T-helper 22 cell (primary cell): ENCODE data around the gene RITA1.
A peak's percentile ranks its signal among the peaks of the same experiment; 100 is the strongest.
"Not testable (repeated sequence)": the region's sequence is repeated elsewhere in the genome, so short reads cannot be mapped to it uniquely, and the experiment has no call there.

Experiments
- DNase-seq: peaks from one replicate; pipeline ENCODE4 v3.0.0-alpha.2; 2020; ENCODE audit warnings: low read depth

Gene RITA1, protein sequence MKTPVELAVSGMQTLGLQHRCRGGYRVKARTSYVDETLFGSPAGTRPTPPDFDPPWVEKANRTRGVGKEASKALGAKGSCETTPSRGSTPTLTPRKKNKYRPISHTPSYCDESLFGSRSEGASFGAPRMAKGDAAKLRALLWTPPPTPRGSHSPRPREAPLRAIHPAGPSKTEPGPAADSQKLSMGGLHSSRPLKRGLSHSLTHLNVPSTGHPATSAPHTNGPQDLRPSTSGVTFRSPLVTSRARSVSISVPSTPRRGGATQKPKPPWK

DNA sequence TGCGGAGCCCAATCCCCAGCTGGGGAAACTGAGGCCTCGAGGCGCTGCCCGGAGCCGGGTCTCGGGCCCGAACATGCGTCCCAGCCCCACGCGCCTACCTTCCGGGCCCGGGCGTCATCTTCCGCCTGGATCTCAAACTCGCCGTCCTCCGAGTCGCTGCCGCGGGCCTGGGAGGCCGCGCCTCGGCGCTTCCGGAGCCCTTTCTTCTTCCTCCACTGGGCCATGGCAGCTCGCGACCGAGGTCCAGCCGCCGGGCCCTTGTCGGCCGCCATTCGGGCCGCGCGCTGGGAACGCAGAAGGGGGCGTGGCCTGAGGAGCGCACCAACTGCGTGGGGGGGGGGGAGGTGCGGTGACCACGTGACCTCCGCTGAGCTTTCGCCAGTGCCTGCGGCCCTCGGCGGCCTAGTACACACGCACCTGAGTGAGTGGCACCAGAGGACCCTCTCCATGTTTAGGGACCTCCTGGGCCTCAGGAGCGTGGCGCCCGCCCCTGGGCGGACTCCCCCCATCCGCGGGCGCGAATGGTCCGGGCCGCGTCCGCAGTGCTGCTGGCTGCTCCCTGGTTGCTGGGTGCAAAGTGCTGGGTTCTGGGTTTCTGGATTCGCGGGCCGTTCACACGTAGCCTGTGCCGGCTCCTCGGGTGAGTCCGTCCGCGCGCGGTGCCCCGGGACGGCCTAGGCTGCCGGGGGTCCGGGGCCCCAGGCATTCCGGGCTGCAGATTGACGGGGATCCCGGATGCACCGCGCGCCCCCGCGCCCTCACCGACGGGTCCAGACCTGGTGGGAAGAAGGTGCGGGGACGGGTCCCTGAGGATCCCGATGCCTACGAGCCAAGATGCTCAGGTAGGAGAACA is at the start of gene RITA1, which contains the start of gene DDX54:
Gene RITA1, plus strand, starts transcription at position 542 of the 853 bp plus-strand sequence. CDS start 1,026 bp downstream, outside the sequence.
Gene DDX54, minus strand, starts transcription at position 299 of the 853 bp plus-strand sequence. Its CDS starts 27 bp downstream, at position 272.
- DNase-seq, result peak; percentile 68

GRCh38 chr12:113136128-113136989 is 49.2 kb upstream of the RITA1 start:
- peak; percentile 33 for DNase-seq

DNA sequence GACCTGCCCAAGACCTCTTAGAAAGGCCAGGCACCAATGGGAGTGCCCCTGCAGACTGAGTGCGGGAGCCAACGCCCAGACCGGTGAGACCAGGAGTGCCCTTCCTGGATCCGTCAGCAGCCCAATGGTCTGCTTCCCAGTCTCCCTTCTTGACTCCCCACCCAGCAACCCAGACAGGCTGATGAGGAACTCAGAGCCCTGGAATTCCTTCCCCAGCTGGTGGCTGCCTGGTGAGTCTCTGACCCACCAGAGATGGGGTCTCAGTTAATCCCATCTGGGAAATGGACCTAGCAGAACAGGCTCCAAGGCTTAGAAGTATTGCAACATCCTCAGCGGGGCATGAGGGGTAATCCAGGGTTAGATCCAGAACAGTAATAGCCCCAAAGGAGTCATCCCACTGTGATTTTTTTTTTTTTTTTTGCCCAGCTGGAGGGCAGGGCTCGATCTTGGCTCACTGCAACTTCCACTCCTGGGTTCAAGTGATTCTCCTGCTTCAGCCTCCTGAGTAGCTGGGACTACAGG is 48.5 kb upstream of the RITA1 start:
- no peak for DNase-seq

- DNase-seq, result no peak
These were observed 47.4 kb upstream of the RITA1 start for GRCh38 chr12:113137861-113138783.

GRCh38 chr12:113138826-113139225 is 46.7 kb upstream of the RITA1 start:
- DNase-seq, result no peak

DNA sequence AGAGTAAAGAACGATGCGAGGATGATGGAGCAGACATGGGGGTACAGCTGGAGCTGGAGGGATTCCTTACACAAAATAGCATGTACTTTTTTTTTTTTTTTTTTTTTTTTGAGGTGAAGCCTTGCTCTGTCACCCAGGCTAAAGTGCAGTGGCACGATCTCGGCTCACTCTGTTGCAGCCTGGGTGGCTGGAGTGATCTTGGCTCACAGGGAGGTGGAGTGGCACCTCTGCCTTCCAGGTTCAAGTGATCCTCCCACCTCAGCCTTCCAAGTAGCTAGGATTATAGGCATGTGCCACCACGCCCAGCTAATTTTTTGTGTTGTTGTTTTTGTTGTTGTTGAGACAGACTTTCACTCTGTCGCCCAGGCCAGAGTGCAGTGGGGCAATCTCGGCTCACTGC is 44.8 kb upstream of the RITA1 start:
- no peak for DNase-seq

DNA sequence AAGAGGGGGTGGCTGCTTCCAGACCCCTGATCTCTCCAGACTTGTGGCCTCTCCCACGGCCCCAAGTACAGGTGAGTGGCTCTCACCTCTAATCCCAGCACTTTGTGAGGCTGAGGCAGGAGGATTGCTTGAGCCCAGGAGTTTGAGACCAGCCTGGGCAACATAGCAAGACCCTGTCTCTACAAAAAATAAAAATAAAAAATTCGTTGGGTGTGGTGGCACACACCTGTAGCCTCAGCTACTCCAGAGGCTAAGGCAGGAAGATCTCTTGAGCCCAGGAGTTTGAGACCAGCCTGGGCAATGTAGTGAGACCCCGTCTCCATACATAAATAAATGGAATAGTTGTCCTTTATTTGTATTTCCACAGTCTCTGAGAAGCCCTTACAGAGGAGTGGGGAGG is 43.8 kb upstream of the RITA1 start:
- DNase-seq, result not testable (repeated sequence)

- DNase-seq, result no peak
These were observed 43.2 kb upstream of the RITA1 start for GRCh38 chr12:113142173-113142885.

DNA sequence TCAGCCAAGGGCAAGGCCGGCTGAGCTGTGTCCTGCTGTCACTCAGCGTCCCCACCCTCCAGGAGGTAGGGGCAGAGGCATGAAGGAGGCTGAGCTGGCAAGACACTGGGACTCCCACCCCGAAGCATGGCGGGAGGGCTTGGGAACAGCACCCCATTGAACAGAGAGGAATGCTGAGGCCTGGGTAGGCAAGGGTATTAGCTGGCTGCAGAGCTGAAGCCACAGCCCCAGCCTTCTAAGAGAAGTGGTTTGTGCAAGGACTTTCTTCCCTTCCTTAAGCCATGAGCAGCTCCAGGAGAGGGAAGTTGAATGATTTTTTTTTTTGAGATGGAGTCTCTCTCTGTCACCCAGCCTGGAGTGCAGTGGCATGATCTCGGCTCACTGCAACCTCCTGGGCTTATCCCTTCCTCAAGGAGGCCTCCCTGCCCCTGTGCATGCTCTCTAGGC is 42.6 kb upstream of the RITA1 start:
- no peak for DNase-seq

GRCh38 chr12:113143959-113144358 is 41.6 kb upstream of the RITA1 start:
- no peak for DNase-seq

GRCh38 chr12:113144806-113145205 is 40.7 kb upstream of the RITA1 start:
- no peak for DNase-seq

DNA sequence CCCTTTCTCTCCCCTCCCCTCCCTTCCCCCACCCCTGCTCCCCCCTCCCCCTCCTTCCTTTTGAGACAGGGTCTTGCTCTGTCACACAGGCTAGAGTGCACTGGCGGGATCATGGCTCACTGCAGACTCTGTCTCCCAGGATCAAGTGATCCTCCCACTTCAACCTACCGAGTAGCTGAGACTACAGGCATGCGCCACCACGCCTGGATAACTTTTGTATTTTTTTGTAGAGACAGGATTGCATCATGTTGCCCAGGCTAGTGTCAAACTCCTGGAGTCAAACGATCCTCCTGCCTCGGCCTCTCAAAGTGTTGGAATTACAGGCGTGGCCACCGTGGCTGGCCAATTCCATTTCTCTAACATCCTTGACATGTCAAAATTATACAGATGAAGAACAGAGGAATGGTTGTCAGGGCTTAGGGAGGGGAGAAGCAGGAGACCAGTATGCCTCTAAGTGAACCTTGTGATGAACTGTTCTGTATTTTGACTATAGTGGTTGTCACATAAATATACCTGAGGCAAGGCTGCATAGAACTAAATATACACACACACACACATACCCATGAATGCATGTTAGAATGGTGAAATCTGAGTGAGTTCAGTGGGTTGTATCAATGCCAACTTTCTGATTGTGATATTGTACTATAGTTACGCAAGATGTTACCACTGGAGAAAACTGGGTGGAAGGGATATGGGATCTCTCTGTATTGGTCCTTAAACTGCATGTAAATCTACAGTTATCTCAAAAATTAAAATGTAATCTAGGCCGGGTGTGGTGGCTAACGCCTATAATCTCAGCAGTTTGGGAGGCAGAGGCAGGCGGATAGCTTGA is 39.6 kb upstream of the RITA1 start:
- no peak for DNase-seq

GRCh38 chr12:113146999-113147398 is 38.5 kb upstream of the RITA1 start:
- no peak for DNase-seq

GRCh38 chr12:113149361-113150150 is 36.0 kb upstream of the RITA1 start, which contains the start of gene CFAP73:
Gene CFAP73, plus strand, starts transcription at chr12:113149724. Its CDS starts 134 bp downstream, at chr12:113149858.
- DNase-seq, result no peak

DNA sequence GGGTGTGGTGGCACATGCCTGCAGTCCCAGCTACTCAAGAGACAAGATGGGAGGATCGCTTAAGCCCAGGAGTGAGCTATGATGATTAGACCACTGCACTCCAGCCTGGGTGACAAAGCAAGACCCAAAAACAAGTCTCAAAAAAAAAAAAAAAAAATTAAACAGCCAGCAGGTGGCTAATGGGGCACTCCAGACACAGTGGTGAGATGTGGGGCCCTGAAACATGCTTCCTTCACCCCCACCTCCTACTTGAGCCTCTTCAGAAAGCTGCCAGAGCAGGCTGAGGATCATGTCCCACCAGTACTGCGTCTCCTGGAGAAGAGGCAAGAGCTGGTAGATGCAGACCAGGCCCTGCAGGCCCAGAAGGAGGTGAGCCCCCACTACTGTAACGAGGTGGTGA is 33.9 kb upstream of the RITA1 start:
- DNase-seq, result no peak

DNA sequence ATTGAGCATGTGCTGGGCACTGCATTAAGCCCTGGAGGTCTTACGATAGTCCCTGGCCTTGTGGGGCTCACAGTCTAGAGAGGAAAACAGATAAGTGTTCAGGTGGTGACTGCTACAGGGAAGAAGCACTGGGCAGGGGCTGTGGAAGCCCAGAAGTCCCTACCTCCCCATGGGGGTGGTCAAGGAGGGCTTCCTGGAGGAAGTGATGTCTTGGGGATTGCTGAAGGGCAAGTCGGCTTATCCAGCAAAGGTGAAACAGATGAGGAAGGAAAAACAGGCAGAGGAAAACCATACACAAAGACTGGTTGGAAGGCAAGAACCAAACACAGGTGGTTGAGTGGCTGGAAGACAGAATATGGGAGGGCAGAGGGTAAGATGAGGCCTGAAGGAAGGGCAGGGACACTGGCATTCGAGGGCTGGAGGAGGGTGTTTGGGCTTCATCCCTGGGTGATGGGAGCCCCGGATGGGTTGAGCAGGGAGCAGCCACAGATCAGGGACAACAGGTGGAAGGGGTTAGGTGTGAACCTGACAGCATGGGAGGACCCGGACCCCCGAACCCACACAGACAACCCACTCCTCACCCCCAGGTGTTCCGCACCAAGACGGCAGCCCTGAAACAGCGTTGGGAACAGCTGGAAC is 33.2 kb upstream of the RITA1 start:
- no peak for DNase-seq
